Ramos (cell line): Measurements from ENCODE around the gene RELN.
"Not testable (repeated sequence)": the region's sequence is repeated elsewhere in the genome, so short reads cannot be mapped to it uniquely, and the experiment has no call there.

ENCODE experiments used
- in situ Hi-C: fragments of 300-500 bp; cut with MboI; formaldehyde crosslinking; loops from one replicate; pipeline ENCODE4 v1.14.3; 2022; ENCODE audit warnings: low sequenced_read_pairs; ENCODE audit not compliant: unreplicated experiment

The RELN gene

DNA sequence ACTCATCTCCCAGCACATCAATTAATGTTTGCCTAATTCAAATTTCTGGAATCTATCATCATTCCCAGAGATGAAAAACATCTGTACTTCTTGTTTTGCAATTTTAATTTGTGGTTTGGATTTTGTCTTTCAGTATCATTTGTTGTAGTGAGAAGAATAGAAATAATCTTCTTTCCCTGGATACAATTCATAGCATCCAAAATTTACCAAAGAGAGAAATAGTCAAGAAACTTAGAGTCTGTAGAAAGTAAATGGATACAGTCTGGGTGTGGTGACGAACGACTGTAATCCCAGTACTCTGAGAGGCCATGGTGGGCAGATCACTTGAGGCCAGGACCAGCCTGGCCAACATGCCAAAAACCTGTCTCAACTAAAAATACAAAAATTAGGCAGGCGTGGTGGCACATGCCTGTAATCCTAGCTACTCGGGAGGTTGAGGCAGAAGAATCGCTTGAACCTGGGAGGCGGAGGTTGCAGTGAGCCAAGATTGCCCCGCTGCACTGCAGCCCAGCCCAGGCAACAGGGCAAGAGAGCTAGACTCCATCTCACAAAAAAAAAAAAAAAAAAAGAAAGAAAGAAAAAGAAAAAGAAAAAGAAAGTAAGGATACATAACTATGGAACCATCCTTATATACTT, 193.0 kb downstream of the RELN start:
- in situ Hi-C loops, result no loop called here

DNA sequence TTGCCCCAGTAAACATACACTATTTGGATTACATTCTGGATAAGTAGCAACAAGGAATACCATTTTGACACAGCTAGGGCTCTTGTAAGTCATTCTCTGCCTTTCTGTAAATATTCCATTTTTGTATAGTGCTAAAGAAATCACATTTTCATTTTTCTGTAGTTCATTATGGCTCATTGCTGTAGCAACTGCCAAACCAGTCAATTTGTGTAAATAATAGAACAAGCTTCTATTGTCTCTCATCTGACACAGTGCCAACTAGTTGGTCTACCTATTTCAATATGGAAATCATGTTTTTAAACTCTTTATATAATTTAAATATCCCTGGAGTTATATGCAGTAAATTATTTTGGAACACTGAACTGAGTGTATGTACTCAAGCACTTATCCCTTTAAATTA, 193.7 kb downstream of the RELN start:
- in situ Hi-C loops, result no loop called here

DNA sequence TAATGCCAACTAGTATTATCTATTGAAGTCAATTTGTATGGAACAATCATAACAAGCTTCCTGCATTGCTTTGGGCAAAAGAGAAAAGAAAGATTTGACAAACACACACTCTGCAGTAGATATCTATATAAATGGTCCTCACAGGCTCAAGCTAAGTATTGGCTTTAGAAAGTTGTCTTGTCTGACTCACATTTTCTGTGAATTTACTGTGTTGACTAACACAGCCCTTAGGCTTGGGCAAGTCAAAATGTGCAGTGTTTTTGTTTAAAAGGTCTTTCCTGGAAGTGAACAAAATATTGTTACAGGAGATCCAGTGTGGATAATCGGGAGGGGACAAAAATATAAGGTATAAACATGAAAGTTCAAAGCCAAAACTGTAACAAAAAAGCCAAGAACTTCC, 194.4 kb downstream of the RELN start:
- in situ Hi-C loops, result no loop called here

DNA sequence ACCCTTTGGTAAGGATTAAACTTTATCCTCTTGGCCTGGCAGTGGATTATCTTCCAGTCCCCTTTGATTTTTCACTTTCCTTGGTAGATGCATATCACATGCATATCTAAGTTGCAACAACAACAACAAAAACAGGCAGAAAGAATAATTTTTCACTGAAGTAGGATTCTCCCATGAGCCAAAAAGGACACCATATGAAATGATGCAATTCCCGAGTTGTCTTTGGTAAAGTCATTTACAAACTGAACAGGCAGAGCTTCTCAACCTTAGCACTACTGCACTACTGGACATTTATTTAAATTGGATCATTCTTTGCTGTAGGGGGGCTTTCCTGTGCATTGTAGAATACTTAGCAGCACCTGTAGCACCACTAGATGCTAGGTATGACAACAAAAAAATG, 195.0 kb downstream of the RELN start:
- in situ Hi-C loops, result no loop called here

DNA sequence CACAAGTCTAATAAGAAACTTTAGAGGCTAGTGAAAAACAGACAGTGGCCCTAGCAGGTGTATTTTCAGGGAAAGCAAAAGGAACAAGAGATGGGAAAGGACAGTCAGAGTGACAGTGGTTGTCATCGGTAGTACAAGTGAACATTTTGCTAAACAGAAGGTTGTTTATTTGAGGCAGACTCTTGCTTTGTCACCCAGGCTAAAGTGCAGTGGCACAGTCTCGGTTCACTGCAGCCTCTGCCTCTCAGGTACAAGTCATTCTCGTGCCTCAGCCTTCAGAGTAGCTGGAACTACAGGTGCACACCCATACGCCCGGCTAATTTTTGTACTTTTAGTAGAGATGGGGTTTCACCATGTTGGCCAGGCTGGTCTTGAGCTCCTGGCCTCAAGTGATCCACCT, 195.8 kb downstream of the RELN start:
- in situ Hi-C loops, result no loop called here

DNA sequence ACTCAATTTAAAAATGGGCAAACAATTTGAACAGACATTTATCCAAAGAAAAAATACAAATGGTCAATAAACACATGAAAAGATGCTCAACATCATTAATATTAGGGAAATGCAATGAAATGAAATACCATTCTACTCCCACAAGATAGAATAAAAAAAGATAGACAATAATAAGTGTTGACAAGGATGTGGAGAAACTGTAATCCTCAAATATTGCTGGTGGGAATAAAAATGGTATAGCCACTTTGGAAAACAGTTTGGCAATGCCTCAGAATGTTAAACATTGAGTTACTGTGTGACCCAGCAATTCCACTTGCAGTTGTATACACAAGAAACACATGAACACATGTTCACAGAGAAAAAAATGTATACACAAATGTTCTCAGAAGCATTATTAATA, 197.6 kb downstream of the RELN start:
- in situ Hi-C loops, result no loop called here

DNA sequence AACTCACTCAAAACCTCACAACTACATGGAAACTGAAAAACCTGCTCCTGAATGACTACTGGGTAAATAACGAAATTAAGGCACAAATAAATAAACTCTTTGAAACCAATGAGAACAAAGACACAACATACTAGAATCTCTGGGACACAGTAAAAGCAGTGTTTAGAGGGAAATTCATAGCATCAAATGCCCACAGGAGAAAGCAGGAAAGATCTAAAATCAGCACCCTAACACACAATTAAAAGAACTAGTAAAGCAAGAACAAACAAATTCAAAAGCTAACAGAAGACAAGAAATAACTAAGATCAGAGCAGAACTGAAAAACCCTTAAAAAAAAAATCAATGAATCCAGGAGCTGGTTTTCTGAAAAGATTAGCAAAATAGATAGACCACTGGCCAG, 202.4 kb downstream of the RELN start:
- in situ Hi-C loops, result not testable (repeated sequence)

DNA sequence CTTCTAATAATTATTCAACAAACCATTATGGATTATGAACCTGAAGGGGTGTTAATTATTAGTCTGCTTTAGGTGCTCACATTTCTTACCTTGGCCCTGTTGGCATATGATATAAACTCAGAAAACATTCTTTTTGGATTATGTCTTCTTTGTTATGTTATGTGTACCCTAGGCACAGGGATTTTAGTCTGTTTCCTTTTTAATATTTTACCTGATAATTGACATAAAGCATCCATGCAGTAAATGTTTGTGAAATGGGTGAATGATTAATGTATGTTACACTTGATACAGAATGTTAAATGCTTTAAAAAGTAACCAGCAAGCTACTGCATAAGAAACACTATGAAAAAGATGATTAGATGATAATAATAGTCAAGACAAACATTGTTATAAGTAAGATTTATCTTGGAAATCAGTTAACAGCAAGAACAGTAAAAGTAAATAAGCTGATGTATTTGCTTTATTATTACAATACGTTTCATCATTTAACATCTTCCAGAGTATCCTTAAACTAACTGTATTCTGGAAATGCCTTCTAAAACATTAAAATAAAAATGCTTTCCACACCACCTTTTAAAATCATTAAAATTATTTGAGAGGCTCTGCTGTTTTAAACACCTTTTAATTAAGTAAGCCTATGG, 204.7 kb downstream of the RELN start:
- in situ Hi-C loops, result no loop called here

DNA sequence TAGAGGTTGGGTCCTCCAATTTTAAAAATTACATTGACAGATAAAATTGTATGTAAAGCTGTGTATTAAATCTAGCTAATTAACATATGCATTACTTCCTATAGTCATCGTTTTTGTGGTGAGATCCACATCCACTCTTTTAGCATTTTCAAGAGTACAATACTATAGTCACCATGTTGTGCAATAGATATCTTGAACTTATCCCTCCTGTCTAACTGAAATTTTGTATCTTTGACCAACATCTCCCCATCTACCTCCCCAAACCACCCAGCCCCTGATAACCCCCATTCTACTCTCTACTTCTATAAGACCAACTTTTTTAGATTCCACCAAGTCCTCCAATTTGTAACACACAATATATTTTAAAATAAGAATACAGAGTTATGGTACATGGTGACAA, 208.0 kb downstream of the RELN start:
- in situ Hi-C loops, result no loop called here

DNA sequence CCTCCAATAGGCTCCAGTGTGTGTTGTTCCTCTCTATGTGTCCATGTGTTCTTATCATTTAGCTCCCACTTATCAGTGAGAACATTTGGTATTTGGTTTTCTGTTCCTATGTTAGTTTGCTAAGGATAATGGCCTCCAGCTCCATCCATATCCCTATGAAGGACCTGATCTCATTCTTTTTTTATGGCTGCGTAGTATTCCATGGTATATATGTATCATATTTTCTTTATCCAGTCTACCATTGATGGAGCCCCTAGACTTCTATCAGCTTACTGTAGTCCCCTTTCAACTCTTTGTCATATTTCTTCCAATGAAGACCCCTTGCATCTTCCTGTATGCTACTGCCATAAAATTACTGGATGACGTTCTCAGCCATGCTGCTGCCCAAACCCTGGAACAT, 208.9 kb downstream of the RELN start:
- in situ Hi-C loops, result not testable (repeated sequence)

DNA sequence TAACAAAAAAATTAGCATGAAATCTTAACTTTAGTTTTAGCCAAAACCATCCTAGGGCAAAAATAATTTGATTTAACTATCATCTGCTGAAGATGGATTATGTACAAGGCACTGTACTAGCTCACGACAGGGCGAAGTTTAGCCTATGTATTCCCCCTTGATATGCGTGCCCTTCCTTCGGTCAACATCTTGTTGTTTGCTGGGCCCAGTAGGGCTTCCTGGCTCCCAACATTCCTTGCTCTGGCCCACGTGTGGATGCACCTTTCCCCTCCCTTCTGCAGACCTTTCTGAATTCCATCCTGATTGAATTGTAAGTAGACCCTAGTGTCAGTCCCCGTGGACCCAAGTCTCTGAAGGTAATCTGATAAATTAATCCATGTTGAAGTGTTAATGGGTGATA, 212.0 kb downstream of the RELN start:
- in situ Hi-C loops, result no loop called here

DNA sequence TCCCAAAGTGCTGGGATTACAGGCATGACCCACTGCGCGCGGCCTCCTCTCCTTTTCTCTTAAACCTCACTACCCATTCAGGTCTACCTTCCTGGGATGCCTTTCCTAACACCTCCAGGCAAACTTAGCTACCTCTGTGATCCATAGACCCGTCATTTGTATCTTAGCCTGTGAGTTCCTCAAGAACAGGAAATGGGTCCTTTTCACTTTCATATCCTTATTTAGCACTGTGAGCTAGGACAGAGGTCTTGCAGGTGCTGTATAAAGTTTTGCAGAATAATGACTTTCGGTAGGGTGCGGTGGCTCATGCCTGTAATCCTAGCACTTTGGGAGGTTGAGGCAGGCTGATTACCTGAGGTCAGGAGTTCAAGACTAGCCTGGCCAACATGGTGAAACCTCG, 215.7 kb downstream of the RELN start:
- in situ Hi-C loops, result no loop called here

DNA sequence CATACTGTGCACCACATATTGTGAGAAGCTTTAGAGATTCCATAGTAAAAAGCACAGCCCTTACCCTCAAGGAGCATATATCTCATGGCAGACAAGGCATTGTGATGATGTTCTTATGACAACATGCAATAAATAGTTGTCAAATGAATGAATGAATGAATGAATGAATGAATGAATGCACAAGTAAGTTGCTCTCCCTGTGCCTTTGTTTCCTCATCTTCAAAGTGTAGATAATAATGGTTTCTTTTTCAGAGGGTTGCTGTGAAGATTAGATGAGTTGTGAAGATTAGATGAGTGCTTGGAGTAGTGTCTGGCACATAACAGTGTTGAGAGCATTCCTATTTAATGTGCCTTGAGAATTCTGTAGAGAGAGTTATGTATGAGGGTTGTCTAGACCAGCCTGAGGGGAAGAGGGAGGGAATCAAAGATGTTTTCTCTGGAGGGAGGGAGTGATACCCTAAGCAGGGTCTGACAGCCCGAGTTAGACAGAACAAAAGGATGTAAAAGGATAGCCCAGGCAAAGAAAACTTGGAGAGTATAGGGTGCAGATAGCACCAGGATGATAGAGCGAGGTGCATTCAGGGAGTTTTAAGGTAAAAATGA, 217.2 kb downstream of the RELN start:
- in situ Hi-C loops, result no loop called here

DNA sequence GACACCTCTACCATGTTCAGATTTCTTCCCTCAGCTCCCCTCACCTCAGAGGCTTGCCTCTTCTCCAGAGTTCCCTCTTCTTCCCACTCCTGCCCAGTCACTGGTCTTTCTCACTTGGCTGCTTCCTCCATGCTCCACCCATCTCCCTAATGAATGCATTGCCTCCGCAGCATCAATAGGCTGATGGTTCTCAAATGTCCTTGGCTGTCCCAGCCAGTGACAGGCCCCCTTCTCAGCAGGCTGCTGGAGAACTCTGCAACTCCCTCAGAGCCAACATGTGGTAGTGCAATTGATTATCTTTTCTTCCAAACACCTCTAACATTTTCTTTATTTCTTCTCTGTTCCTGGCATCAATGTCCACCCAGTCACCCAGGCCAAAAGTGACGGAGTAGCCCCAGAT, 218.2 kb downstream of the RELN start:
- in situ Hi-C loops, result no loop called here

DNA sequence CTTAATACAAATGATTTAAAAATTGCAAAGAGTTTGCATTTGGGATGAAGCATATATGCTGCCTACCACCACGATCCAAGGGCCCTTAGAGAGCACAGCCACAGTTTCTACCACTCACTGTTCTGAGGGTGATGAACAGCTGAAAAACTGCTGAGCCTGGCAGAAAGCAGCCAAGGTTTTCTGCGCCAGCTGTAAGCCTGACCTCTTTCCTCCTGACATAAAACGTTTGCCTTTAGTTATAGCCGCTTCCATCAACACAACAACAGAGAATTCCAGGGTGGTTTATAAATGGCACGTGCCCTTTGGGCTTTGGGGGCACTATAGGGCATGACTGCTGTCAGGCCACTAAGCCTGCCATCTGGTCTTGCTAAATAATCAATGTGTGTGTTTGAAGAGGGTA, 222.8 kb downstream of the RELN start:
- in situ Hi-C loops, result no loop called here

DNA sequence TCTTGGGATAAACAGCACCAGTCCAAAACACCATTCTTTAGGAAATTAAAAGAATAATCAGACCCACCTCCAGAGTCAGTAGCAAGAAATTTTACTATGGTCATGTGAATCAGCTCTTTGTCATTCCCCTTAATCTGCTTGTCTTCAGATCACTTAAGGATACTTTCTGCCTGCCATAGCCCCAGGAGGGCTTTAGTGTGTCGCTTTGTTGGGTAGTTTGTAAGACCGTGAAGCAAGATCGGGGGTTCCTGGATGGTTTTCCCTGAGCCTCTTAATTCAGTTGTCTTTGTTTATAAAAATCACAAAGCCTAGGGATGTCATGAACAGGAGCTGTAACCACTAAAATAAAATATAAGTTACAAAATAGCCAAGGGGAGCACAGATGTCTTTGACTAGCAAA, 223.6 kb downstream of the RELN start:
- in situ Hi-C loops, result no loop called here

DNA sequence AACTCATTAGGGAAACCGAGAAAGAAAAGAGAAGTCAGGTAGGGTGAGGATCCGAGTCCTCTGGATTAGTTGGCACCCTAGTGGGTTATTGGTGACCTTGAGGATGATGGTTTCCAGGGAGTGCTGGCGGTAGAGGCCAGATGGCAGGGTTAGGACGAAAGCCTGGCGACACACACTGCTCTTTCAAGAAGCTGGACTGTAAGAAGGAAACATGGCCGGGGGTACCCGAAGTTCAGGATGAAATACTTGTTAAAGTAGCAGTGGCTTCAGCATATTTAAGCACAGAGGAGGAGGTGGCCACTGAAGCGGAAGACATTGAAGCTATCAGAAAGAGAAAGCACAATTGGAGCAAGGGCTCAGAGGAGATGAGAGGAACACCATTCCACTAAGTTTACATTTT, 224.6 kb downstream of the RELN start:
- in situ Hi-C loops, result no loop called here

DNA sequence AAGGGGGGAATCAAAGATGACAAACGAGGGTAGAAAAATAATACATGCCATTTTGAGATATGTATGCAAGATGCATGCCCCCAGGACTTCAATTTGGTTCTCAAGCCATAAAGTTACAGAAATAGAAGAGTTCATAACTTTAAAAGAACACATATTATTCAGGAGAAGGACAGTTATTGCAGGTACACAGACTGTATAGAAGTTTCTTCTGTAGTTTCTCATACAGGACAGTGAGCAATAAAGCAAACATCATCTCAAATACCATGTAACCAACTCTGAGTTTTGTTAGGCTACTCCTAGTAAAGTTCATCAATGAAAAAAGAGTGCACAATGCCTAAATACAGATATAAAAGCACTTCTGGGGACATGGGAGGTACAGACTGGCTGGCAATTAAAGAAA, 226.6 kb downstream of the RELN start:
- in situ Hi-C loops, result no loop called here

DNA sequence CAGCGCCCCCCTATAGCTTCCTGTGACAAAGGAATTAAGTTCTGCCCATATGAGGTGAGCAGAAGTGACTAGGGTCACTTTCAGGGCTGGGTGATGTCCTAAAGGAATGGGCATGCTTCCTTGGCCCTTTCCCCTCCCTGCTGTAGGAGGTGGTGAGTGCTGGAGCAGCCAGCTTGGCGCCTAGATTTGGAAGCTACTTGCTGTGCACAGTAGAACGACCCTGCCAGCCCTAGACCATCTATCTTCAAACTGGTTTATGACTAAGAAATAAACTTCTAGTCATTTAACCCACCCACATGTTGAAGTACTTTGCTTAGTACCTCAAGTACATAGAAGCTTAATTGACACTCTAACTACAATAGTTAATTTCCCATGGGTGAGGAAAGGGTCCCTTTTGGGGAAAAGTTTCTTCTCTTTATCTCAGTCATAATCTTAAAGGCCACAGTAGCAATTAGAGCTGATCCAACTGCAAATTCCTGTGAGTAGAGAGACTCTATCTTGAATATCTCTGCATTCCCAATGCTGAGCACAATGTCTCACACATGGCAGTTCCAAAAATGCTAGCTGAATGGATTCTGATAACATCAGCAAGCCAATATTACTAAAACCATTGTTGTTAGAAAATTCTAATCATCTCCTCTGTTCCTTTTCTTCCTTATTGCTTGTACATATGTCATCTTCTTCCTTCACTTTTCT, 227.2 kb downstream of the RELN start:
- in situ Hi-C loops, result no loop called here

DNA sequence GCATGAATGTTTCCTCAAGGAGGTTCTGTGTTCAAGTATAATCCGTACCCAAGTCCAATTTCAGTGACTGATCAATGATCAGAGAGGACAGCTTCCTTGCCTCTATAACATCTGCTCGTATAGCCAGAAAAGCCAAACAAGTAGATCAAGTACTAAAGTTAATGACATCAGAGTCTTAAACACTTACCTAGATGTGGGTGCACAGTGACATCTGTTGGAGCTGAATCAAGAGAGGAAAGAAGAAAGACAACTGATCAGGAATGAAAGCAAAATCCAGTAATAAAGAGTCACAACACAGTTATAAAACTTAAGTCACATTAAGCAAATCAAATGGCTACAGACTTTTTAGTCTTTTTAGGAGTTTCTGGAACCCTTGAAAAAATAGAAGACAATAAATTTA, 236.5 kb downstream of the RELN start:
- in situ Hi-C loops, result no loop called here

DNA sequence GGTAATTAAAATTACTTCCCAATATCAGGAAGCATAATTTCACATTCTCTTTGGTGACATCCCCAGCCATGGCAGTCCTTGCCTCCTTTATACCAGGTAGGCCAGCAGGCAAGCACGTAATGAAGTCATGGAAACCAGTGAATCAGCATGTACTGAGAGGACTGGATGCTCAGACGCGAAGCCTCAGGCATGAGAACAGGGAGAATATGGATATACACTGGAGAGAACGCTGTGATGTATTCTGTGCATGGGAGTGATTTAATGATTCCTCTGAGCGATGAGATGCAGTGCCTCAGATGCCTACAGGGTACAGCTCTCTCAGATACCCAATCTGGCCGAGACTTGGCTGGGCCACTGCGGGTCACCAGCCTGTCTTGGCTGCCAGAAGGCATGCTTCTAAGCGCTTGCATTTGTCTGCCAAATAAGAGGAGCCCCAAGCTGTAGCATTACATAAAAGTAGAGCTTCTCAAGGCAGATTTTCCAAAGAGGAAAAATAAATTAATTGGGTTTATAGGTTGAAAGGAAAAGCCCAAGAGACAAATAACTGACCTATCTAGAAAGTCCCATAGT, 238.1 kb downstream of the RELN start:
- in situ Hi-C loops, result no loop called here
